K562 (cell line): ENCODE measurements around the gene ADAMTS20. TPM values are rescaled to one million over a fixed set of nuclear protein-coding genes. Genes with fewer than 3 reads are reported as not detected.

Experiments used
- ATAC-seq: fragments of 200-7000 bp; cut with Tn5 transposase; 3 replicates; pipeline ENCODE4 v1.9.1; 2020; ENCODE audit warnings: moderate library complexity
- BruUV-seq: library from RNA; stranded (reverse); fragments of 400-500 nt; replicated peaks from 2 replicates; lab custom pipeline; 2021; lab: Mats Ljungman, UMichigan
- CTCF ChIA-PET: fragments of 300-600 bp; formaldehyde crosslinking; extraction: SDS; loops from one replicate; lab custom pipeline; 2021; ENCODE audit warnings: low intra/inter-chr PET ratio; lab: Yijun Ruan, JAX
- POLR2A ChIA-PET: fragments of 300-600, 350-650 bp; sonication (Branson Sonifier 250); formaldehyde crosslinking; extraction: SDS; loops from one replicate; lab custom pipeline; 2021; ENCODE audit warnings: antibody characterized with exemption, inconsistent platforms; lab: Yijun Ruan, JAX
- DNase-seq, 4 experiments: peaks; one replicate each; pipeline versions ENCODE4 v3.0.0 to v3.0.0-alpha.2; 2011 to 2018; ENCODE audit warnings: low spot score in 3 of 4, mixed read lengths in 3 of 4; ENCODE audit errors: extremely low read depth in 1 of 4
- FAIRE-seq: peaks from 2 replicates; lab custom pipeline; 2011; peaks lifted over from hg19 to GRCh38; lab: Jason Lieb, UNC
- H2AFZ ChIP-seq: 2 replicates; pipeline ENCODE4 v1.6.0; 2011; ENCODE audit warnings: low read depth, low read length, control low read depth, inconsistent platforms
- H3K27ac ChIP-seq: fragments of 200-600 bp; 3 replicates; pipeline ENCODE4 v1.8.0; 2011; ENCODE audit warnings: low read depth, mild to moderate bottlenecking, control low read depth, inconsistent platforms, low read length, moderate library complexity, mixed read lengths; ENCODE audit errors: extremely low read depth
- H3K27me3 ChIP-seq, 2 experiments: fragments of 300-600 bp in 1 of 2; 2 replicates in 1 of 2; 3 replicates in 1 of 2; pipeline versions ENCODE4 v1.6.0 to v1.8.0; 2011; ENCODE audit warnings: inconsistent platforms in 2 of 2, low read length in 2 of 2, mild to moderate bottlenecking in 1 of 2, mixed read lengths in 1 of 2, moderate library complexity in 1 of 2; ENCODE audit not compliant: control insufficient read depth in 2 of 2, insufficient read depth in 2 of 2
- H3K36me3 ChIP-seq: fragments of 300-600 bp; 3 replicates; pipeline ENCODE4 v1.8.0; 2011; ENCODE audit warnings: mild to moderate bottlenecking, low read length, inconsistent platforms; ENCODE audit not compliant: control insufficient read depth, insufficient read depth
- H3K4me1 ChIP-seq, 2 experiments: fragments of 200-600 bp in 1 of 2; replicated peaks in 1 of 2; 2 replicates in 1 of 2; 3 replicates in 1 of 2; pipeline versions ENCODE4 v1.5.1 to v1.8.0; 2011; ENCODE audit warnings: inconsistent platforms in 2 of 2, low read length in 2 of 2, mild to moderate bottlenecking in 1 of 2, mixed read lengths in 1 of 2, moderate library complexity in 1 of 2; ENCODE audit not compliant: control insufficient read depth in 2 of 2, insufficient read depth in 2 of 2
- H3K4me2 ChIP-seq: 2 replicates; pipeline ENCODE4 v1.6.1; 2011; ENCODE audit warnings: low read length, control low read depth, inconsistent platforms, mixed read lengths; ENCODE audit not compliant: insufficient read depth
- H3K4me3 ChIP-seq: fragments of 200-600 bp; sonication (generic), shearing (Covaris generic); 2 replicates; pipeline ENCODE4 v1.5.1; 2016; ENCODE audit warnings: control low read depth, inconsistent platforms
- H3K79me2 ChIP-seq: fragments of 200-600 bp; 3 replicates; pipeline ENCODE4 v1.8.0; 2011; ENCODE audit warnings: low read length, inconsistent platforms; ENCODE audit not compliant: control insufficient read depth, insufficient read depth
- H3K9ac ChIP-seq, 2 experiments: 2 replicates each; pipeline versions ENCODE4 v1.6.0 to v1.6.1; 2011; ENCODE audit warnings: low read depth in 2 of 2, low read length in 2 of 2, control low read depth in 1 of 2, inconsistent platforms in 1 of 2, mild to moderate bottlenecking in 1 of 2, mixed read lengths in 1 of 2; ENCODE audit not compliant: insufficient read depth in 1 of 2
- H3K9me1 ChIP-seq: one replicate; pipeline ENCODE4 v1.6.0; 2011; ENCODE audit warnings: inconsistent platforms, mild to moderate bottlenecking, low read length, moderate library complexity; ENCODE audit not compliant: control insufficient read depth, insufficient read depth
- H3K9me3 ChIP-seq: replicated peaks from 2 replicates; pipeline ENCODE4 v1.5.1; 2011; ENCODE audit warnings: low read depth, low read length, inconsistent platforms; ENCODE audit not compliant: control insufficient read depth, insufficient read depth
- H4K20me1 ChIP-seq: replicated peaks from 2 replicates; pipeline ENCODE4 v1.6.1; 2011; ENCODE audit warnings: low read length, inconsistent platforms, mixed read lengths; ENCODE audit not compliant: control insufficient read depth, insufficient read depth
- COPS2 ChIP-seq: fragments of 450-650 bp; conservative IDR thresholded peaks from 2 replicates; pipeline ENCODE4 v1.6.1; 2016; ENCODE audit warnings: mild to moderate bottlenecking, moderate library complexity
- HCFC1 ChIP-seq: IDR thresholded peaks from 2 replicates; pipeline ENCODE4 v1.6.1; 2012; ENCODE audit warnings: low read depth, low read length, improper control_type of control experiment
- KHSRP ChIP-seq: fragments of 450-650 bp; IDR thresholded peaks from 2 replicates; pipeline ENCODE4 v1.6.1; 2017
- RBM17 ChIP-seq: fragments of 200-400 bp; formaldehyde crosslinking; IDR thresholded peaks from 2 replicates; pipeline ENCODE4 v1.6.1; 2017; ENCODE audit warnings: low read depth, mild to moderate bottlenecking, low read length, borderline replicate concordance
- RFX5 ChIP-seq: IDR thresholded peaks from 2 replicates; pipeline ENCODE4 v1.6.1; 2011; ENCODE audit warnings: low read depth, mild to moderate bottlenecking, improper control_type of control experiment, low read length
- TBL1XR1 ChIP-seq, 2 experiments: IDR thresholded peaks; 2 replicates each; pipeline ENCODE4 v1.6.1; 2012; ENCODE audit warnings: improper control_type of control experiment in 2 of 2, low read length in 2 of 2, mild to moderate bottlenecking in 1 of 2
- TCFL5 ChIP-seq: fragments of 250-450 bp; sonication (Bioruptor Pico); conservative IDR thresholded peaks from 2 replicates; pipeline ENCODE4 v1.6.1; 2021; ENCODE audit warnings: mild to moderate bottlenecking, moderate library complexity, matching md5 sums
- TRIM28 ChIP-seq: fragments of 450-650 bp; IDR thresholded peaks from 2 replicates; pipeline ENCODE4 v1.6.1; 2017
- XRCC4 ChIP-seq: IDR thresholded peaks from one replicate; pipeline ENCODE4 v1.6.1; 2011; ENCODE audit not compliant: insufficient read depth, insufficient read length; ENCODE audit errors: extremely low read depth
- WGBS: fragments of 100-300 bp; shearing (Covaris generic); methylation state at CpG from one replicate; pipeline ENCODE4 v1.1.6; 2016; ENCODE audit warnings: low coverage, mixed read lengths; ENCODE audit not compliant: insufficient coverage; ENCODE audit errors: missing lambda C conversion rate; 5-methylcytosine and 5-hydroxymethylcytosine counted together
- in situ Hi-C: fragments of 300-500 bp; cut with MboI; formaldehyde crosslinking; loops from 4 replicates; pipeline ENCODE4 v1.15.0; 2018; ENCODE audit warnings: inconsistent platforms, mixed read lengths
- intact Hi-C: fragments of 100-400 bp; cut with micrococcal nuclease; formaldehyde crosslinking; loops from 2 replicates; pipeline ENCODE4 v1.14.2; 2022
- polyA plus RNA-seq, 8 experiments: library from polyadenylated mRNA; depleted of rRNA in 4 of 8; stranded (reverse) in 5 of 8; unstranded in 3 of 8; fragments of >200 nt; fragmentation: Nextera tagmentation in 2 of 8; fragmentation: Illumina TruSeq in 1 of 8; extraction: Ambion mirVana in 2 of 8; extraction: Trizol in 1 of 8; gene quantifications; 2 replicates each; pipeline versions ENCODE4 v1.2.1 to v1.2.3, GENCODE V29; 2011 to 2014; ENCODE audit warnings: inconsistent platforms in 1 of 8, missing spikeins in 1 of 8
- total RNA-seq, 7 experiments: library from RNA; depleted of rRNA in 6 of 7; stranded (reverse); fragments of >200 nt in 6 of 7; fragmentation: Illumina TruSeq in 2 of 7; extraction: Trizol in 2 of 7; gene quantifications; 2 replicates each; pipeline versions ENCODE4 v1.2.1 to v1.2.3, GENCODE V29; 2011 to 2021; ENCODE audit warnings: low replicate concordance in 1 of 7
- TF ChIP-seq, protein P1 (sequence below): fragments of 450-650 bp; IDR thresholded peaks from 2 replicates; pipeline ENCODE4 v1.6.1; 2014; ENCODE audit warnings: low read depth, mild to moderate bottlenecking, moderate library complexity, borderline replicate concordance

ADAMTS20 gene
- total and polyA plus RNA-seq, 9 of the 15 experiments (the other 6 are each of a cell fraction or from before 2014, with no cell fraction given) = 0.01 to 0.84 (median 0.07) TPM; not detected in 2

DNA sequence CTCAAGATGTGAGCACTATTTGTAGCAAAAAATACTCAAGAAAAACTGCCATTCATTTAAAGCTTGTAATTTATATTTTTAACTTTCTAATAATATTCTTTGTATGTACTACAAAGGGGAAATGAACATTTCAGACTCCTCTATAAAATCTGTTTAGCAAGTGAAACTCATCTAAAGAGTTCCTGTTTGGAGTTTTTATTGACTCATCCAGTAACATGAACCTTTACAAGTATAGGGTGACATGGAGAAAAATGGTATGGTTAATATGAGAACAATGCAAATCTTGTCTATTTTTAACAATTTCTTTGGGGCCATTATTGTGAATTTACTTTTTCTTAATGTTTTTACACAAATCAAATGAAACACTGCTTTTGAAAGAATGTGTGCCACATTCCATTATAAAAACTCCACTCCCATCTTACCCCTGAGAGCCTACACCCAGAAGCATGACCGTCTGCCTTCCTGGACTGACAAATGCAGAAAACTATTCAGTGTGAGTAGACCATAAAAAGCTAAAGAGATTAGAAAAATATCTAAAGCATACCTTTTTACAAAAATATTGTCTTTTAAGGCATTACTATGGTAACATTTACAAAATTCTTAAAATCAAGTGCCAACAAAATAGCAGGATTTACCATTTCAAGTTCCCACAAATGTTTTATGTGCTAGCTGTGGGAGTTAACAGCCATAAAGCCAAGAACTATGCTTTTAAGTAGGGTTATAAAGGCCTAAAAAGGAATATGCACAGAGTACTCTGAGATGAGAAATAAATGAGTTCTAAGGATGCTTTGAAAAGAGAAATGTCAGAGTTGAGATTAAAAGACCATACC, 144.0 kb downstream of the ADAMTS20 start:
- Histone ChIP-seq H3K4me2 (no peak overlapping the region), H3K9me3 (no peaks in the 10 kb centered on the region), H3K27me3 (no peaks in the 10 kb centered on the region), H3K9ac (no peak overlapping the region), H2AFZ (no peak overlapping the region), H3K27ac (no peak overlapping the region), H3K4me1 (no peaks in the 10 kb centered on the region), H3K36me3 (no peaks in the 10 kb centered on the region), H4K20me1 (no peaks in the 10 kb centered on the region), H3K4me3 (no peak overlapping the region), H3K9me1 (no peaks in the 10 kb centered on the region), H3K79me2 (no peaks in the 10 kb centered on the region)
- FAIRE-seq = no peak
- intact Hi-C loops (no loop called here), in situ Hi-C loops (no loop called here)
- no TSS peak for BruUV-seq
- DNase-seq = no peak
- ATAC-seq = no peak
- CTCF ChIA-PET = no interaction called here
- TF ChIP-seq TRIM28 = no peak
- no peak for TF ChIP-seq COPS2
- TF ChIP-seq, protein P1, sequence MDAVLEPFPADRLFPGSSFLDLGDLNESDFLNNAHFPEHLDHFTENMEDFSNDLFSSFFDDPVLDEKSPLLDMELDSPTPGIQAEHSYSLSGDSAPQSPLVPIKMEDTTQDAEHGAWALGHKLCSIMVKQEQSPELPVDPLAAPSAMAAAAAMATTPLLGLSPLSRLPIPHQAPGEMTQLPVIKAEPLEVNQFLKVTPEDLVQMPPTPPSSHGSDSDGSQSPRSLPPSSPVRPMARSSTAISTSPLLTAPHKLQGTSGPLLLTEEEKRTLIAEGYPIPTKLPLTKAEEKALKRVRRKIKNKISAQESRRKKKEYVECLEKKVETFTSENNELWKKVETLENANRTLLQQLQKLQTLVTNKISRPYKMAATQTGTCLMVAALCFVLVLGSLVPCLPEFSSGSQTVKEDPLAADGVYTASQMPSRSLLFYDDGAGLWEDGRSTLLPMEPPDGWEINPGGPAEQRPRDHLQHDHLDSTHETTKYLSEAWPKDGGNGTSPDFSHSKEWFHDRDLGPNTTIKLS = no peak
- no peak for TF ChIP-seq TBL1XR1 (IDR thresholded peaks at IDR 0.05; ENCODE audit: low read length in 2 of 2)
- TF ChIP-seq XRCC4 = no peak
- no peak for TF ChIP-seq RFX5
- no peak for TF ChIP-seq KHSRP
- no peak for TF ChIP-seq RBM17
- TF ChIP-seq HCFC1 = no peak
- no peak for TF ChIP-seq TCFL5 (CRISPR knock-in tag)
- POLR2A ChIA-PET = no interaction called here
- 6% methylated on average over 1 of the region's 1 CpG for WGBS
